Limb (tissue), 2 donors: ENCODE data around the gene COL23A1.

ENCODE experiments used
- DNase-seq, 2 donors: peaks; one replicate each; pipeline ENCODE4 v3.0.0-alpha.2; 2016; ENCODE audit errors: extremely low spot score in 2 of 2

The COL23A1 gene

GRCh38 chr5:178364326-178364675, 225.9 kb downstream of the COL23A1 start:
- DNase-seq, result no peak

- no peak for DNase-seq
These were observed 226.5 kb downstream of the COL23A1 start for GRCh38 chr5:178363501-178364325.

- no peak for DNase-seq
These were observed 228.3 kb downstream of the COL23A1 start for GRCh38 chr5:178361657-178362445.

GRCh38 chr5:178360926-178361235, 229.3 kb downstream of the COL23A1 start:
- no peak for DNase-seq

GRCh38 chr5:178360222-178360925, 229.8 kb downstream of the COL23A1 start:
- DNase-seq, result no peak

GRCh38 chr5:178359738-178360137, 230.5 kb downstream of the COL23A1 start:
- DNase-seq, result no peak

GRCh38 chr5:178357678-178358077, 232.5 kb downstream of the COL23A1 start:
- DNase-seq, result no peak

- DNase-seq, result no peak
These were observed 233.1 kb downstream of the COL23A1 start for GRCh38 chr5:178357121-178357521.

GRCh38 chr5:178356431-178356872, 233.7 kb downstream of the COL23A1 start:
- DNase-seq, result peak in 1 of 2 donors; percentile 58

GRCh38 chr5:178355671-178356070, 234.5 kb downstream of the COL23A1 start:
- no peak for DNase-seq

- DNase-seq, result no peak
These were observed 236.7 kb downstream of the COL23A1 start for GRCh38 chr5:178353461-178353860.

- no peak for DNase-seq
These were observed 238.2 kb downstream of the COL23A1 start for GRCh38 chr5:178352035-178352349.

GRCh38 chr5:178351221-178352034, 238.8 kb downstream of the COL23A1 start:
- DNase-seq, result no peak

- no peak for DNase-seq
These were observed 239.6 kb downstream of the COL23A1 start for GRCh38 chr5:178350361-178351220.

GRCh38 chr5:178349625-178350353, 240.4 kb downstream of the COL23A1 start:
- DNase-seq, result no peak

- peak in 1 of 2 donors; percentile 62 for DNase-seq
These were observed 241.1 kb downstream of the COL23A1 start for GRCh38 chr5:178349075-178349511.

GRCh38 chr5:178348356-178349074, 241.7 kb downstream of the COL23A1 start:
- DNase-seq, result peak in 1 of 2 donors; percentile 61

- no peak for DNase-seq
These were observed 242.2 kb downstream of the COL23A1 start for GRCh38 chr5:178347956-178348355.
